Measurements from ENCODE around the gene SART3.
"Not testable (repeated sequence)": the region's sequence is repeated elsewhere in the genome, so short reads cannot be mapped to it uniquely, and the experiment has no call there.

SART3 gene

DNA sequence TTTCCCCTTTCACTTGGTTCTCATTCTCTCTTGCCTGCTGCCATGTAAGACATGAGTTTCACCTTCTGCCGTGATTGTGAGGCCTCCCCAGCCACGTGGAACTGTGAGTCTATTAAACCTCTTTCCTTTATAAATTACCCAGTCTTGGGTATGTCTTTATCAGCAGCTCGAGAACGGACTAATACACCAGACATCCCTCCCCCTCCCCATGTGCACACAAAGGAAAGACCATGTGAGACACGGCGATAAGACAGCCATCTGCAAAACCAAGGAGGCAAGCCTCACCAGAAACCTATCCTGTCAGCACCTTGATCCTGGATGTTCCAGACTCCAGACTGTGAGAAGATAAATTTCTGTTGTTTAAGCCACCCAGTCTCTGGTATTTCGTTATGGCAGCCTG lies 75.6 kb downstream of the SART3 start:
- DNase-seq, result not testable (repeated sequence)

DNA sequence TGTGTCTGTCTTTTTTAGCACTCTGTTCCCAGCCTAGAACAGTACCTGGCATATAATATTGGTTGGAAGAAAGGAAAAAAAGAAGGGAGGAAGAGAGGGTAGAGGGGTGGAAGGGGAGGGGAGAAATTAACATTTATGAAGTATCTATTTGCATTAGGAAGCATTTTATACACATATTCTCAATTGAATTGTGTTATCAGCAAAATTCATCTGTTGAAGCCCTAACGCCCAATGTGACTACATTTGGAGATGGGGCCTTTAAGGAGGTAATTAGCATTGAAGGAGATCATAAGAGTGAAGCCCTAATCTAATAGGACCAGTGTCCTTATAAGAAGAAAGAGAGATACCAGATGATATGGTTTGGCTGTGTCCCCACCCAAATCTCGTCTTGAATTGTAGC lies 76.1 kb downstream of the SART3 start:
- DNase-seq, result no peak

DNA sequence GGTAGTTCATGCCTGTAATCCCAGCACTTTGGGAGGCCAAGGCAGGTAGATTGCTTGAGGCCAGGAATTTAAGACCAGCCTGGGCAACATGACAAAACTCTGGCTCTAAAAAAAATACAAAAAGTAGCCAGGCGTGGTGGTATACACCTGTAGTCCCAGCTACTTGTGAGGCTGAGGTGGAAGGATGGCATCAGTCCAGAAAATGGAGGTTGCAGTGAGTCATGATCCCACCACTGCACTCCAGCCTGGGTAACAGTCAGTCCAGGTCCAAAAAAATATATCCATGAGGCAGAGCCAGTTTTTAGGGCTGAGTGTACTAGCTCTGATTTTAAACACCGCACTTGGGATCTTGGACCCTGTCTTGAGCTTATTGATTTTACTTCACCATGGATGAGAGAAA lies 76.5 kb downstream of the SART3 start:
- DNase-seq, result no peak

DNA sequence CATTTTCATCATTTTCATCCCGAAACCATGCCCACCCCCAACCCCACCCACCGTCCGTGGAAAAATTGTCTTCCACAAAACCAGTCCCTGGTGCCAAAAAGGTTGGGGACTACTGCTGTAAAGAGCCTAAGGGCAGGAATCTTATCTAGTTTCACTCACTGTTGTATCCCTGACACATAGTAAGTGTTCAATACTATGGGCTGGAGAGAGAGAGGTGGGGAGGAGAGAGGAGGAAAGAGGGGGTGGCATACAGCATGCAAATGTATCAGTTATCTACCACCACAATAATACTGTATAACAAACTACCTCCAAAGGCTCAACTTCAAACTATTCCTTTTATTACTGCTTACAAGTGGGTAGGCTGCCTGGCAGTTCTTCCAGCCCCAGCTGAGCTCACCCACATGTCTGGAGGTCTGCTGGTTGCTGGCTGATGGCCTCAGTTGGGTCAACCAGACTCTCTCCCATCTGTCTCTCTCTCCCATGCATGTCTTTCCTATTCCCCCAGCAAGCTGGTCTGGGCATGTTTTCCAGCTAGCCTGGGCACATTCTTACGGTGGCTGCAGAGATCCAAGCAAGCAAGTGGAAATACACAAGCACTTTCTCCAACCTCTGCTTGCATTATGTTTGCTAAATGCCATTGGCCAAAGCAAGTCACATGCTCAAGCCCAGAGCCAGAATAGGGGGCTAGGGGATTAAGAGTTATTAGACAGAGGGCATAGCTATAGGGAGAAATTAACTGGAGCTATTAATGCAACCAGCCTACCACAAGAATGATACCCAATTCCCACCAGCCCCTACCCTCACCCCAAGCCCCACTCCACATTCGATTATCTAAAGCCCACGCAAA lies 77.5 kb downstream of the SART3 start:
- DNase-seq, result peak; percentile 30

DNA sequence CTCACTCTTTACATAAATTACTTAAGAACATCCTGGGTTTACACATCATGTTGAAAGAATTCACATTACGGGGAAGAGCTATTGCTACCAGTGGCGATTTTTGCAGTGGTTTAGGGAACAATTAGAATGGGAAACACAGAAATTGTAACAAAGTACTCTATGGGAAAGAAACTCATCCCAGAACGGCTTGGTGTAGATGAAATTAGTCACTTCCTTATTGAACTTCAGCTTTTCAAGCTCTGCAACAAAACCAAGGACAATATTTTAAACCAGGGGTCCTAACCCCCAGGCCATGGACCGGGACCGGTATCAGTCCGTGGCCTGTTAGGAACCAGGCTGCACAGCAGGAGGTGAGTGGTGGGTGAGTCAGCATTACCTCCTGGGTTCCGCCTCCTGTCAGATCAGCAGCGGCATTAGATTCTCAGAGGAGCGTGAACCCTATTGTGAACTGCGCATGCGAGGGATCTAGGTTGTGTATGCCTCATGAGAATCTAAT lies 78.2 kb downstream of the SART3 start:
- DNase-seq, result no peak

DNA sequence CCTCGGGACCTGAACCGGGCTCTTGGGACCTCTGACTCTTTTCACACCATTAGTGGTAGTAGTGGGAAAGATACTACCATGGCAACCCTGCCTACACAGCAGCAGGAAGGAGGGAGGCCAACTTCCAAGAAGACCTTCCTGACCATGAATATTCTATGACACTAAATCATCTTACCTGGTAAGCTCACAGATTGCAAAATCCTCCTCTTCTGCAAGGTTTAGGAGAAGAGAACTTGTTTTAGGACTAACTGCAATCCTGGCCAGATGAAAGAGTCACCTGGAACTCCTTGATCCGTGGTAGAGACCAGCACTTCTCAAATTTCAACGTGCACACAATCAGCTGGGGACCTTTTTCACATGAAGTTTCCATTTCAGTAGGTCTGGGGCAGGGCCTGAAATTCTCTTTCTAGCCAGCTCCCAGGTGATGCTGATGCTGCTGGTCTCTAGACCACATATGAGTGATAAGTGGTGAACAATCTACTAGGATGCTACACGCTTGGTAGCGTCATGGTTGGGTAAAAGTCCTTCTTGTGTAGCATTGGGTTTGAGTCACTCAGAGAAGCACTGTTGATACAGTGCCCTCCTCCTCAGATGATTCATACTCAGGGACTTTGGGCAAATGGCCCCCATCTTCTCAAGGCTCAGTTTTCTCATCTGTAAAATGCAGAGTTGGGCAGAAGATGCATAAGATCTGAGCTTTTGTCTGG lies 81.5 kb downstream of the SART3 start:
- DNase-seq, result no peak

DNA sequence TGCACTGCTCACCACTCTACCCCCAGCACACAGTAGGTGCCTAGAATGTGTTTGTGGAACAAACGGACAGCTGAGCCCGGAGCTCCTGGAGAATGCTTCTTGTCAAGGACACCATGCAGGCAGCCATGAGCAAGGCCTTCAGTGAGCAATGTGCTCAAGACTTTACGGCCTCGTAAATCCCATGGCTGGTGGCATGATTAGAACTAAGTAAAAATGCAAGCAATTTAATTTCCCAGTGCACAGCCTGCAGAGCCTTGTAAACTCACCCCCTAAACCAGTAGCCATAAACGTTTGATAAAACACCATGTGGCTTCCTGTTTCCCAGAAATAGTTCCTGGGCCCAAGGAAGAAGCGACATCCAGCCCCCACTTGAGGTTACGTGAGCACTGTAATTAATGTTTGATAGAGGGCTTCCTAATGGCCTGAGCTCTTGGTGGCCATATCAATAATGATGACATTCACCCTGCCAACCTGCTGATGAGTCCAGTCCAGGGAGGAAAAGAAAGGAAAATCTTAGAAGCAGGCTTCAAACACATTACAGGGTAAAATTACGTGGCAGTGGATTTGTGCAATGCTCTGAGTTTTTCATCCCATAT lies 82.3 kb downstream of the SART3 start:
- DNase-seq, result no peak

DNA sequence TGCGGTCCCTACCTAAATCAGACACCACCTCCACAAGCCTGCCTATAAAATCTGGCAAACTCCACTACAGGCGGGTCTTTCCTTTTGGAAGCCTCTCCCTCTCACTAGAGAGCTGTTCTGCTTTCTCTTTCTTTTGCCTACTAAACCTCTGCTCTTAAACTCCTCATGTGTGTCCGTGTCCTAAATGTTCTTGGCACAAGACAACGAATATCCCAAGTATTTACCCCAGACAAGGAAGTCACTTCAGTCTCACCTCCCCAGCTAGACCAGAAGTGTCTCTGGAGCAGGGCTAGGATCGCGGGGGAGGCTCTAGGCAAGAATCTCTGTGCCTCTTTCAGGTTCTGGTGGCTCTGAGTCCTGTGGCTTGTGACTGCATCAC lies 83.1 kb downstream of the SART3 start:
- DNase-seq, result no peak

DNA sequence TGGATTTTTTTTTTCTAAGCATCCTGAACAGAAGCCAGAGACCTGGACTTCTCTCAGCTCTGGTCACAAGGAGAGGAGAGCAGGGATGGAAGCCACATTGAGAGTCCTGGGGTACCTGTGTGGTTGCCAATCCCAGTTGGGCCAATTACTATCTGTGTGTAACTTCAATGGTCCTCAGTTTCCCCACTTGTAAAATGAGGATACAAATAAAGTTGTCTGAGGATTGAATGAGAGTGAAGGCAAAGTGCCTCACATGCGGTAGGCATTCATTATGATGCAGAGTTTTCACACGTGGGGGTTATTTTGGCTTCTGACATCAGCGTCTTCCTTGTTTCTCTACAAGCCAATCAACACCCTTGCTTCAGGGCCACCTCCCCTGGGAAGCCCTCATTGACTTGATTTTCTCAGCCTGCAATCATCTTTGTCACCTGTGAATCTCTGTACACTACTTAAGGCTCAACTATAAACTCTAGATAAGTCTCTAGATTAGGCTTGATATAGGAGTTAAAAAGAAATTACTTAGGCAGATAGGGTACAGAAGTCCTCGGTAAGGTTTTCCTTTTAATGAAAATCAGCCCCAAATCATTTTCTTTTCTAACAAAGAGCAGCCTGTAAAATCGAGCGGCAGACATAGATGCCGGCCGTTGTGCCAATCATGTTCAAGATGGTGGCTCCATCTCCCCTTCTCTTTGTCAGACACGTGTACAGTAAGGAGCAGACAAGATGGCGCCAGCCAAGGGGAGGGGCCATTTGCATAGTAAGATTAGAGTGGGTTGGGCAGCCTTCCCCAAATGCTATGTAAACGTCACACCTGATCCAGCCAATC lies 83.7 kb downstream of the SART3 start:
- no peak for DNase-seq

DNA sequence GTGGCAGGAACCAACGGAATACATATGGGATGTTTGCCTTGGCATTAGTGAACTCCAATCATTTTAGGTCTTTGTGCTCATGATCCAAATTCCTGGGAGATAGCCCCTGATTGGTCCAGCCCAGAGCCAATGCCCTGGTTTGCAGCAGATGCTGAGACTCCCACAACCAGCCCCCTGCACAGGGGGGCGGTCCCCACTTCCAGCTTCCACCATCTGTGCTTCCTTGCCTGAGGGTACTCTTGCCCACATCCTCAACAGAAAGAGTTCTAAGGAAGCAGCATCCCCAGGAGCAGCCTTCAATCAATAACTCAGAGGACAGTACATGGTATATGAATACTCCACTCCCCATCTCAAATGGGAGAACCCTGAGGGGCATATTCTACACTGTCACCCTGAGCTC lies 85.6 kb downstream of the SART3 start:
- peak; percentile 89 for DNase-seq

DNA sequence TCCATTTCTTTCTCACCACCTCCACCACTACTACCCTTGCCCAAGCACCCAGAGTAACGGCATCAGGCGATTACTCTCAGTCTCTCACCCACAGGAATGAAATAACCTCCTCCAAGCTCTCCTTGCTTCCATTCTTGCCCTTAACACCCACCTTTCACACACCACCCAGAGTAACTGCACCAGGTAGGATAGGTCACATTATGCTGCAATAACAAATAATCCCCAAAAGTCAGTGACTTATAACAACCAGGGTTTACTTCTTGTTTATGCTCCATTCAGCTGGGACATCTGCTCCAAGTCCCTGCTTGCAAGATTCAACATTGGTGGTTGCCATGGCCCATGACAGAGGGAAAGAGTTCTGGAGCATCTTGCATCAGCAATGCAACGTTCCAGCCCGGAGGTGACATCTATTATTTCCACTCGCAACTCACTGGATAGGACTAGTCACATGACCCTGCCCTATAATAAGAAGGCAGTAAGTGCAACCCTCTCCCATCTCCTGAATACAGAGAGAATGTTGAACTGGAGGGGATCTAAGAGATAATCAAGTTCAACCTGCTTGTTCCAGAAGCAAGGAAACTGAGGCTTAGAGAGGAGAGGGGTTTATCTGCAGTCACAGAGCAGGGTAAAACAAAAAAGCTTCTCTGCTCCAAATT lies 87.4 kb downstream of the SART3 start:
- DNase-seq, result no peak

Data from NCI-H524 treated with DMSO at 0.1 percent for 48 hours (cell line).